ENCODE results near the gene PDE8A.
"Not testable (repeated sequence)": the region's sequence is repeated elsewhere in the genome, so short reads cannot be mapped to it uniquely, and the experiment has no call there.

Gene PDE8A

GRCh38 chr15:84990507-84990906 lies 8.9 kb downstream of the PDE8A start:
- no peaks in the 10 kb centered on the region for H3K9me3 Mint-ChIP-seq
- H3K27me3 Mint-ChIP-seq, result no peaks in the 10 kb centered on the region
- H3K4me3 Mint-ChIP-seq, result no peak overlapping the region
- ATAC-seq, result no peak
- peaks cover 3% of the 10 kb centered on the region for H3K36me3 Mint-ChIP-seq (ENCODE audit: low read depth)
- H3K4me1 Mint-ChIP-seq, result peaks cover 74% of the 10 kb centered on the region
- no peak for DNase-seq
- no peak overlapping the region for H3K27ac Mint-ChIP-seq

- H3K36me3 Mint-ChIP-seq (ENCODE audit: low read depth), result peaks cover 3% of the 10 kb centered on the region
- DNase-seq, result no peak
- no peak overlapping the region for H3K27ac Mint-ChIP-seq
- peaks cover 76% of the 10 kb centered on the region for H3K4me1 Mint-ChIP-seq
- no peaks in the 10 kb centered on the region for H3K27me3 Mint-ChIP-seq
- no peak overlapping the region for H3K4me3 Mint-ChIP-seq
- no peak for ATAC-seq
- no peaks in the 10 kb centered on the region for H3K9me3 Mint-ChIP-seq
Measured at GRCh38 chr15:84991014-84991712, 9.5 kb downstream of the PDE8A start.

GRCh38 chr15:84992157-84992944 lies 10.7 kb downstream of the PDE8A start:
- peak overlapping the region; percentile 75 for H3K27ac Mint-ChIP-seq
- ATAC-seq, result peak; percentile 99
- H3K4me3 Mint-ChIP-seq, result peak overlapping the region; percentile 52

GRCh38 chr15:84996055-84996454 lies 14.4 kb downstream of the PDE8A start:
- H3K27me3 Mint-ChIP-seq, result no peaks in the 10 kb centered on the region
- no peak overlapping the region for H3K27ac Mint-ChIP-seq
- no peak for DNase-seq
- H3K36me3 Mint-ChIP-seq (ENCODE audit: low read depth), result peaks cover 3% of the 10 kb centered on the region
- no peaks in the 10 kb centered on the region for H3K9me3 Mint-ChIP-seq
- peaks cover 34% of the 10 kb centered on the region for H3K4me1 Mint-ChIP-seq
- ATAC-seq, result no peak
- no peak overlapping the region for H3K4me3 Mint-ChIP-seq

More at GRCh38 chr15:84992157-84992944, 10.7 kb downstream of the PDE8A start:
- DNase-seq, result peak; percentile 47
- Mint-ChIP-seq H3K36me3 (ENCODE audit: low read depth) (peaks cover 3% of the 10 kb centered on the region), H3K27me3 (no peaks in the 10 kb centered on the region), H3K4me1 (peaks cover 66% of the 10 kb centered on the region), H3K9me3 (no peaks in the 10 kb centered on the region)

GRCh38 chr15:84996714-84997113 lies 15.1 kb downstream of the PDE8A start:
- H3K4me3 Mint-ChIP-seq; ATAC-seq; H3K36me3 Mint-ChIP-seq (ENCODE audit: low read depth); H3K27ac Mint-ChIP-seq; H3K27me3 Mint-ChIP-seq; H3K9me3 Mint-ChIP-seq; DNase-seq: not testable (repeated sequence)
- H3K4me1 Mint-ChIP-seq, result peaks cover 31% of the 10 kb centered on the region

GRCh38 chr15:84997214-84997613 lies 15.6 kb downstream of the PDE8A start:
- not testable (repeated sequence) for H3K4me3 Mint-ChIP-seq; H3K9me3 Mint-ChIP-seq; H3K36me3 Mint-ChIP-seq (ENCODE audit: low read depth); DNase-seq; ATAC-seq; H3K27me3 Mint-ChIP-seq; H3K27ac Mint-ChIP-seq
- H3K4me1 Mint-ChIP-seq, result peaks cover 31% of the 10 kb centered on the region

- peaks cover 1% of the 10 kb centered on the region for H3K36me3 Mint-ChIP-seq (ENCODE audit: low read depth)
- DNase-seq (no peak), ATAC-seq (no peak)
- no peaks in the 10 kb centered on the region for H3K9me3 Mint-ChIP-seq
- H3K27ac Mint-ChIP-seq, result no peak overlapping the region
- no peaks in the 10 kb centered on the region for H3K27me3 Mint-ChIP-seq
- H3K4me3 Mint-ChIP-seq, result no peak overlapping the region
- H3K4me1 Mint-ChIP-seq, result peaks cover 38% of the 10 kb centered on the region
Measured at GRCh38 chr15:85000189-85000864, 18.7 kb downstream of the PDE8A start.

- Mint-ChIP-seq H3K4me1 (peaks cover 33% of the 10 kb centered on the region), H3K9me3 (no peaks in the 10 kb centered on the region), H3K4me3 (no peak overlapping the region), H3K27ac (no peak overlapping the region), H3K27me3 (no peaks in the 10 kb centered on the region), H3K36me3 (ENCODE audit: low read depth) (peaks cover 1% of the 10 kb centered on the region)
- DNase-seq, result no peak
- no peak for ATAC-seq
Measured at GRCh38 chr15:85000937-85001336, 19.3 kb downstream of the PDE8A start.

- DNase-seq (no peak), ATAC-seq (no peak)
- Mint-ChIP-seq H3K27me3 (no peaks in the 10 kb centered on the region), H3K27ac (no peak overlapping the region), H3K4me1 (peaks cover 33% of the 10 kb centered on the region), H3K9me3 (no peaks in the 10 kb centered on the region), H3K36me3 (ENCODE audit: low read depth) (peaks cover 1% of the 10 kb centered on the region), H3K4me3 (no peak overlapping the region)
Measured at GRCh38 chr15:85002517-85002916, 20.9 kb downstream of the PDE8A start.

GRCh38 chr15:85003593-85004312 lies 22.1 kb downstream of the PDE8A start:
- no peak overlapping the region for H3K27ac Mint-ChIP-seq
- no peak overlapping the region for H3K4me3 Mint-ChIP-seq
- H3K36me3 Mint-ChIP-seq (ENCODE audit: low read depth), result peaks cover 1% of the 10 kb centered on the region
- DNase-seq, result no peak
- peaks cover 39% of the 10 kb centered on the region for H3K4me1 Mint-ChIP-seq
- no peak for ATAC-seq
- H3K9me3 Mint-ChIP-seq, result no peaks in the 10 kb centered on the region
- no peaks in the 10 kb centered on the region for H3K27me3 Mint-ChIP-seq

- peaks cover 45% of the 10 kb centered on the region for H3K4me1 Mint-ChIP-seq
Measured at GRCh38 chr15:85004550-85004949, 22.9 kb downstream of the PDE8A start.

GRCh38 chr15:85005319-85005718 lies 23.7 kb downstream of the PDE8A start:
- Mint-ChIP-seq H3K4me3 (no peak overlapping the region), H3K36me3 (ENCODE audit: low read depth) (peaks cover 3% of the 10 kb centered on the region), H3K4me1 (peaks cover 53% of the 10 kb centered on the region), H3K9me3 (no peaks in the 10 kb centered on the region), H3K27me3 (no peaks in the 10 kb centered on the region), H3K27ac (no peak overlapping the region)
- no peak for ATAC-seq
- no peak for DNase-seq

More at GRCh38 chr15:85004550-85004949, 22.9 kb downstream of the PDE8A start:
- Mint-ChIP-seq H3K4me3 (no peak overlapping the region), H3K9me3 (no peaks in the 10 kb centered on the region), H3K27ac (no peak overlapping the region), H3K36me3 (ENCODE audit: low read depth) (peaks cover 3% of the 10 kb centered on the region), H3K27me3 (no peaks in the 10 kb centered on the region)
- DNase-seq (no peak), ATAC-seq (no peak)

GRCh38 chr15:85005746-85006145 lies 24.1 kb downstream of the PDE8A start:
- H3K4me3 Mint-ChIP-seq, result no peak overlapping the region
- H3K4me1 Mint-ChIP-seq, result peaks cover 57% of the 10 kb centered on the region
- no peak overlapping the region for H3K27ac Mint-ChIP-seq
- ATAC-seq (no peak), DNase-seq (no peak)
- no peaks in the 10 kb centered on the region for H3K27me3 Mint-ChIP-seq
- no peaks in the 10 kb centered on the region for H3K9me3 Mint-ChIP-seq
- H3K36me3 Mint-ChIP-seq (ENCODE audit: low read depth), result peaks cover 3% of the 10 kb centered on the region

- DNase-seq (no peak), ATAC-seq (no peak)
- H3K4me3 Mint-ChIP-seq, result no peak overlapping the region
- peaks cover 60% of the 10 kb centered on the region for H3K4me1 Mint-ChIP-seq
- H3K27ac Mint-ChIP-seq, result no peak overlapping the region
- H3K27me3 Mint-ChIP-seq, result no peaks in the 10 kb centered on the region
- H3K36me3 Mint-ChIP-seq (ENCODE audit: low read depth), result peaks cover 4% of the 10 kb centered on the region
- no peaks in the 10 kb centered on the region for H3K9me3 Mint-ChIP-seq
Measured at GRCh38 chr15:85006201-85006600, 24.5 kb downstream of the PDE8A start.

All from activated naive CD8-positive, alpha-beta T cell treated with anti-CD3 and anti-CD28 coated beads, Interleukin-2, amount 50 U/mL, for 24 hours (primary cell).